GM12878 (cell line): ENCODE measurements around the gene CPA4. TPM values are rescaled to one million over a fixed set of nuclear protein-coding genes. Genes with fewer than 3 reads are reported as not detected.

Experiments used
- ATAC-seq: fragments of 200-7000 bp; cut with Tn5 transposase; 3 replicates; pipeline ENCODE4 v1.9.1; 2020; ENCODE audit warnings: mild to moderate bottlenecking, moderate library complexity
- BruUV-seq: library from RNA; stranded (reverse); fragments of 400-500 nt; replicated peaks from 2 replicates; lab custom pipeline; 2021; lab: Mats Ljungman, UMichigan
- CTCF ChIA-PET: fragments of 300-600 bp; sonication (Branson Sonifier 250); formaldehyde crosslinking; extraction: SDS; loops from one replicate; lab custom pipeline; 2021; ENCODE audit warnings: inconsistent platforms; lab: Yijun Ruan, JAX
- POLR2A ChIA-PET: fragments of 350-600 bp; formaldehyde crosslinking; extraction: SDS; loops from one replicate; lab custom pipeline; 2021; ENCODE audit warnings: inconsistent platforms; lab: Charles Lee
- RAD21 ChIA-PET: fragments of 300-600 bp; sonication (Branson Sonifier 250); formaldehyde crosslinking; loops from one replicate; lab custom pipeline; 2023; ENCODE audit warnings: antibody characterized with exemption; ENCODE audit not compliant: unreplicated experiment; lab: Charles Lee
- SMC1A ChIA-PET: fragments of 300-600 bp; sonication (Branson Sonifier 250); formaldehyde crosslinking; loops from one replicate; lab custom pipeline; 2023; ENCODE audit not compliant: unreplicated experiment, uncharacterized antibody; lab: Charles Lee
- DNase-seq: peaks from one replicate; pipeline ENCODE4 v3.0.0-alpha.2; 2011; ENCODE audit warnings: low read depth, low spot score
- FAIRE-seq: peaks from 3 replicates; lab custom pipeline; 2011; peaks lifted over from hg19 to GRCh38; lab: Jason Lieb, UNC
- H2AFZ ChIP-seq: 2 replicates; pipeline ENCODE4 v1.6.0; 2011; ENCODE audit warnings: low read depth, low read length, control low read depth; ENCODE audit not compliant: control insufficient read depth
- H3K27ac ChIP-seq: 2 replicates; pipeline ENCODE4 v1.5.1; 2011; ENCODE audit warnings: control low read depth; ENCODE audit not compliant: control insufficient read depth, insufficient read depth
- H3K27me3 ChIP-seq, 2 experiments: replicated peaks in 1 of 2; 2 replicates each; pipeline versions ENCODE4 v1.6.0 to v1.6.1; 2011; ENCODE audit warnings: low read length in 1 of 2; ENCODE audit not compliant: control insufficient read depth in 2 of 2, insufficient read depth in 2 of 2
- H3K36me3 ChIP-seq, 2 experiments: 2 replicates each; pipeline ENCODE4 v1.5.1; 2011; ENCODE audit warnings: low read length in 1 of 2; ENCODE audit not compliant: control insufficient read depth in 2 of 2, insufficient read depth in 2 of 2
- H3K4me1 ChIP-seq: 2 replicates; pipeline ENCODE4 v1.6.1; 2011; ENCODE audit warnings: mild to moderate bottlenecking, low read length, moderate library complexity, mixed read lengths; ENCODE audit not compliant: control insufficient read depth, insufficient read depth
- H3K4me2 ChIP-seq: 2 replicates; pipeline ENCODE4 v1.6.0; 2011; ENCODE audit warnings: control low read depth; ENCODE audit not compliant: control insufficient read depth, insufficient read depth
- H3K4me3 ChIP-seq: fragments of 200-600 bp; sonication (generic); 2 replicates; pipeline ENCODE4 v1.5.1; 2016
- H3K79me2 ChIP-seq: 2 replicates; pipeline ENCODE4 v1.6.0; 2011; ENCODE audit warnings: low read length; ENCODE audit not compliant: control insufficient read depth, insufficient read depth
- H3K9ac ChIP-seq: 2 replicates; pipeline ENCODE4 v1.8.0; 2011; ENCODE audit warnings: low read length, control low read depth, mixed read lengths; ENCODE audit not compliant: control insufficient read depth, insufficient read depth
- H3K9me3 ChIP-seq: replicated peaks from 3 replicates; pipeline ENCODE4 v1.5.1; 2011; ENCODE audit warnings: mild to moderate bottlenecking, low read length; ENCODE audit not compliant: control insufficient read depth, insufficient read depth
- H4K20me1 ChIP-seq: 2 replicates; pipeline ENCODE4 v1.6.0; 2011; ENCODE audit not compliant: control insufficient read depth, insufficient read depth
- ASH2L ChIP-seq: fragments of 300-600, 200-600 bp; sonication (generic); IDR thresholded peaks from 2 replicates; pipeline ENCODE4 v1.6.1; 2017; ENCODE audit warnings: low read depth, mild to moderate bottlenecking, borderline replicate concordance
- ATF2 ChIP-seq: IDR thresholded peaks from 2 replicates; pipeline ENCODE4 v1.6.1; 2012; ENCODE audit warnings: low read length, inconsistent platforms
- BCL3 ChIP-seq: IDR thresholded peaks from 2 replicates; pipeline ENCODE4 v1.6.1; 2011; ENCODE audit warnings: borderline replicate concordance, low read depth, mild to moderate bottlenecking, moderate library complexity, low read length; ENCODE audit not compliant: insufficient read depth, poor library complexity, severe bottlenecking
- CBFB ChIP-seq: IDR thresholded peaks from 2 replicates; pipeline ENCODE4 v1.6.1; 2016; ENCODE audit warnings: antibody characterized with exemption, low read depth
- GABPA ChIP-seq: IDR thresholded peaks from 2 replicates; pipeline ENCODE4 v1.6.1; 2014; ENCODE audit warnings: antibody characterized with exemption, low read depth, mild to moderate bottlenecking, inconsistent platforms
- HDGF ChIP-seq: fragments of 450-650 bp; IDR thresholded peaks from 2 replicates; pipeline ENCODE4 v1.6.1; 2016; ENCODE audit warnings: antibody characterized with exemption
- KDM1A ChIP-seq: fragments of 200-600 bp; sonication (generic); IDR thresholded peaks from 2 replicates; pipeline ENCODE4 v1.6.1; 2016; ENCODE audit warnings: borderline replicate concordance
- KLF5 ChIP-seq: fragments of 450-650 bp; IDR thresholded peaks from 2 replicates; pipeline ENCODE4 v1.6.1; 2014; ENCODE audit warnings: mild to moderate bottlenecking; ENCODE audit not compliant: partially characterized antibody
- NBN ChIP-seq: fragments of 450-650 bp; IDR thresholded peaks from 2 replicates; pipeline ENCODE4 v1.6.1; 2016
- NRF1 ChIP-seq: conservative IDR thresholded peaks from 2 replicates; pipeline ENCODE4 v1.6.1; 2011; ENCODE audit warnings: mild to moderate bottlenecking, low read depth, low read length, improper control_type of control experiment
- POLR2AphosphoS2 ChIP-seq: IDR thresholded peaks from 2 replicates; pipeline ENCODE4 v1.6.1; 2011; ENCODE audit warnings: low read depth, mild to moderate bottlenecking, low read length, improper control_type of control experiment, moderate library complexity
- PRDM15 ChIP-seq: fragments of 450-650 bp; formaldehyde crosslinking; IDR thresholded peaks from 2 replicates; pipeline ENCODE4 v1.4.0; 2020; ENCODE audit warnings: mild to moderate bottlenecking, moderate library complexity
- SP1 ChIP-seq: IDR thresholded peaks from one replicate; pipeline ENCODE4 v1.6.1; 2011; ENCODE audit warnings: low read depth, low read length
- SREBF2 ChIP-seq: IDR thresholded peaks from 2 replicates; pipeline ENCODE4 v1.6.1; 2012; ENCODE audit warnings: mild to moderate bottlenecking, low read length
- STAT1 ChIP-seq: fragments of 450-650 bp; conservative IDR thresholded peaks from 2 replicates; pipeline ENCODE4 v1.6.1; 2014; ENCODE audit warnings: antibody characterized with exemption, mild to moderate bottlenecking
- TCF7 ChIP-seq: IDR thresholded peaks from 2 replicates; pipeline ENCODE4 v1.6.1; 2014; ENCODE audit warnings: antibody characterized with exemption, borderline replicate concordance
- ZNF207 ChIP-seq: fragments of 450-650 bp; IDR thresholded peaks from 2 replicates; pipeline ENCODE4 v1.6.1; 2014; ENCODE audit warnings: antibody characterized with exemption, mild to moderate bottlenecking, borderline replicate concordance
- WGBS: methylation state at CpG from one replicate; pipeline ENCODE4 v1.1.6; 2016; ENCODE audit warnings: low lambda C conversion rate; ENCODE audit not compliant: insufficient replicate concordance, insufficient coverage; ENCODE audit errors: missing lambda C conversion rate; 5-methylcytosine and 5-hydroxymethylcytosine counted together
- in situ Hi-C: fragments of 300-500 bp; cut with MboI; formaldehyde crosslinking; loops from 9 replicates; pipeline ENCODE4 v1.14.3; 2018; ENCODE audit warnings: mixed read lengths
- intact Hi-C: fragments of 100-400 bp; cut with micrococcal nuclease; formaldehyde crosslinking; loops from one replicate; pipeline ENCODE4 v1.14.2; 2022; ENCODE audit not compliant: unreplicated experiment
- polyA plus RNA-seq, 11 experiments: library from polyadenylated mRNA; depleted of rRNA in 4 of 11; unstranded in 6 of 11; stranded (reverse) in 5 of 11; fragments of >200 nt; fragmentation: Nextera tagmentation in 4 of 11; fragmentation: Illumina TruSeq in 1 of 11; extraction: Ambion mirVana in 4 of 11; extraction: Trizol in 1 of 11; gene quantifications; 1 replicate in 1 of 11; 2 replicates in 10 of 11; pipeline versions ENCODE4 v1.2.1 to v1.2.3, GENCODE V29; 2011 to 2016; ENCODE audit warnings: inconsistent platforms in 2 of 11, missing spikeins in 2 of 11, low read depth in 1 of 11
- total RNA-seq, 4 experiments: library from RNA; depleted of rRNA in 3 of 4; stranded (reverse); fragments of >200 nt in 3 of 4; fragmentation: Illumina TruSeq in 1 of 4; extraction: Trizol in 1 of 4; gene quantifications; 2 replicates each; pipeline versions ENCODE4 v1.2.1 to v1.2.3, GENCODE V29; 2013 to 2021

Gene CPA4
- total and polyA plus RNA-seq, 10 of the 15 experiments (the other 5 are each of a cell fraction or from before 2014, with no cell fraction given) = 0.05 to 0.35 (median 0.18) TPM; not detected in 1

GRCh38 chr7:130298544-130299326 is 5.8 kb downstream of the CPA4 start:
- SMC1A ChIA-PET = interaction anchor here (2.0 kb wide), 1 partner anchor 11 kb away, joined by 6 read pairs; no protein-coding TSS in a partner anchor
- H3K9ac ChIP-seq = no peak overlapping the region
- FAIRE-seq (no peak), ATAC-seq (no peak), DNase-seq (no peak)
- no peak overlapping the region for H3K27ac ChIP-seq
- POLR2A ChIA-PET = no interaction called here
- no peak overlapping the region for H3K4me3 ChIP-seq
- no peak overlapping the region for H2AFZ ChIP-seq
- intact Hi-C loops = no loop called here
- H4K20me1 ChIP-seq = no peaks in the 10 kb centered on the region
- no peaks in the 10 kb centered on the region for H3K4me1 ChIP-seq
- RAD21 ChIA-PET = no interaction called here
- H3K79me2 ChIP-seq = no peaks in the 10 kb centered on the region
- no peak overlapping the region for H3K4me2 ChIP-seq
- BruUV-seq = no TSS peak
- in situ Hi-C loops = no loop called here
- no peaks in the 10 kb centered on the region for H3K27me3 ChIP-seq
- WGBS = 23% methylated on average over 5 of the region's 5 CpGs
- CTCF ChIA-PET = no interaction called here
- TF ChIP-seq TCF7 (no peak), KLF5 (no peak), HDGF (no peak), GABPA (no peak), NBN (no peak), CBFB (no peak), ATF2 (no peak), STAT1 (no peak), KDM1A (no peak), ASH2L (no peak), SP1 (no peak), POLR2AphosphoS2 (no peak), BCL3 (no peak), NRF1 (no peak), SREBF2 (no peak), PRDM15 (CRISPR knock-in tag) (no peak), ZNF207 (no peak)
- no peaks in the 10 kb centered on the region; the same call in 2 of the 3 replicates for H3K9me3 ChIP-seq
- no peaks in the 10 kb centered on the region for H3K36me3 ChIP-seq
